NOMO-1 (cell line): Measurements from ENCODE around the gene ZNF214.
"Not testable (repeated sequence)": the region's sequence is repeated elsewhere in the genome, so short reads cannot be mapped to it uniquely, and the experiment has no call there.

Experiments
- DNase-seq, 2 experiments: peaks; one replicate each; lab custom pipeline; 2025; ENCODE audit not compliant: unreplicated experiment in 2 of 2; lab: John Stamatoyannopoulos, UW

ZNF214 gene

GRCh38 chr11:6991227-6991626 lies 28.9 kb downstream of the ZNF214 start:
- DNase-seq, result no peak

- DNase-seq, result no peak
Measured at GRCh38 chr11:6988506-6988905, 31.6 kb downstream of the ZNF214 start.

- no peak for DNase-seq
Measured at GRCh38 chr11:6986487-6986886, 33.7 kb downstream of the ZNF214 start.

GRCh38 chr11:6979365-6979764 lies 40.8 kb downstream of the ZNF214 start:
- no peak for DNase-seq

GRCh38 chr11:6969854-6970253 lies 50.3 kb downstream of the ZNF214 start:
- not testable (repeated sequence) for DNase-seq

GRCh38 chr11:6968816-6969215 lies 51.3 kb downstream of the ZNF214 start:
- DNase-seq, result no peak

GRCh38 chr11:6962673-6963072 lies 57.5 kb downstream of the ZNF214 start:
- no peak for DNase-seq

GRCh38 chr11:6962141-6962540 lies 58.0 kb downstream of the ZNF214 start:
- DNase-seq, result no peak

GRCh38 chr11:6954248-6954647 lies 65.9 kb downstream of the ZNF214 start:
- DNase-seq, result not testable (repeated sequence)
